ENCODE measurements around the gene DOCK10. TPM values are rescaled to one million over a fixed set of nuclear protein-coding genes. Genes with fewer than 3 reads are reported as not detected.

The DOCK10 gene
- total and polyA plus RNA-seq, 10 of the 15 experiments (the other 5 are each of a cell fraction or from before 2014, with no cell fraction given): 16.9 to 120 (median 85.5) TPM

- peak; percentile 30 for ATAC-seq
- Histone ChIP-seq H4K20me1 (ENCODE audit: control insufficient read depth, insufficient read depth) (no peaks in the 10 kb centered on the region; the same call in 1 of the 2 replicates), H3K9me3 (replicated peaks; ENCODE audit: control insufficient read depth, insufficient read depth, low read length) (no peaks in the 10 kb centered on the region; the same call in 2 of the 3 replicates), H3K36me3 (ENCODE audit: control insufficient read depth in 2 of 2, insufficient read depth in 2 of 2, low read length in 1 of 2) (peaks cover 0 to 9% of the 10 kb centered on the region in 2 experiments), H3K79me2 (ENCODE audit: control insufficient read depth, insufficient read depth, low read length) (peaks cover 29% of the 10 kb centered on the region), H3K27me3 (replicated peaks in 1 of 2; ENCODE audit: control insufficient read depth in 2 of 2, insufficient read depth in 2 of 2, low read length in 1 of 2) (no peaks in the 10 kb centered on the region), H3K4me2 (ENCODE audit: control insufficient read depth, insufficient read depth) (no peak overlapping the region), H3K27ac (ENCODE audit: control insufficient read depth, insufficient read depth) (no peak overlapping the region), H3K9ac (ENCODE audit: control insufficient read depth, insufficient read depth, low read length) (no peak overlapping the region), H2AFZ (ENCODE audit: control insufficient read depth, low read depth, low read length) (no peak overlapping the region), H3K4me3 (no peak overlapping the region), H3K4me1 (ENCODE audit: control insufficient read depth, insufficient read depth, low read length) (peaks cover 3% of the 10 kb centered on the region; the same call in 1 of the 2 replicates)
- 67% methylated on average over 1 of the region's 1 CpG for WGBS (ENCODE audit: insufficient coverage, insufficient replicate concordance, low lambda C conversion rate, missing lambda C conversion rate)
- ChIA-PET CTCF (interaction anchor here (0.7 to 1.9 kb wide), 5 partner anchors 10 to 91 kb away, joined by 3 to 9 read pairs (median 3); no protein-coding TSS in a partner anchor), SMC1A (ENCODE audit: uncharacterized antibody, unreplicated experiment) (interaction anchor here (1.0 to 4.4 kb wide), 8 partner anchors 10 to 94 kb away, joined by 3 to 27 read pairs (median 4); no protein-coding TSS in a partner anchor), RAD21 (ENCODE audit: unreplicated experiment) (interaction anchor here (1.0 to 1.6 kb wide), 3 partner anchors 15 to 79 kb away, joined by 3 to 5 read pairs (median 4); no protein-coding TSS in a partner anchor), POLR2A (no interaction called here)
- no TSS peak for BruUV-seq (replicated peaks)
- in situ Hi-C loops (cut with MboI): no loop called here
- peak; percentile 47 for FAIRE-seq
- TF ChIP-seq, protein P1, sequence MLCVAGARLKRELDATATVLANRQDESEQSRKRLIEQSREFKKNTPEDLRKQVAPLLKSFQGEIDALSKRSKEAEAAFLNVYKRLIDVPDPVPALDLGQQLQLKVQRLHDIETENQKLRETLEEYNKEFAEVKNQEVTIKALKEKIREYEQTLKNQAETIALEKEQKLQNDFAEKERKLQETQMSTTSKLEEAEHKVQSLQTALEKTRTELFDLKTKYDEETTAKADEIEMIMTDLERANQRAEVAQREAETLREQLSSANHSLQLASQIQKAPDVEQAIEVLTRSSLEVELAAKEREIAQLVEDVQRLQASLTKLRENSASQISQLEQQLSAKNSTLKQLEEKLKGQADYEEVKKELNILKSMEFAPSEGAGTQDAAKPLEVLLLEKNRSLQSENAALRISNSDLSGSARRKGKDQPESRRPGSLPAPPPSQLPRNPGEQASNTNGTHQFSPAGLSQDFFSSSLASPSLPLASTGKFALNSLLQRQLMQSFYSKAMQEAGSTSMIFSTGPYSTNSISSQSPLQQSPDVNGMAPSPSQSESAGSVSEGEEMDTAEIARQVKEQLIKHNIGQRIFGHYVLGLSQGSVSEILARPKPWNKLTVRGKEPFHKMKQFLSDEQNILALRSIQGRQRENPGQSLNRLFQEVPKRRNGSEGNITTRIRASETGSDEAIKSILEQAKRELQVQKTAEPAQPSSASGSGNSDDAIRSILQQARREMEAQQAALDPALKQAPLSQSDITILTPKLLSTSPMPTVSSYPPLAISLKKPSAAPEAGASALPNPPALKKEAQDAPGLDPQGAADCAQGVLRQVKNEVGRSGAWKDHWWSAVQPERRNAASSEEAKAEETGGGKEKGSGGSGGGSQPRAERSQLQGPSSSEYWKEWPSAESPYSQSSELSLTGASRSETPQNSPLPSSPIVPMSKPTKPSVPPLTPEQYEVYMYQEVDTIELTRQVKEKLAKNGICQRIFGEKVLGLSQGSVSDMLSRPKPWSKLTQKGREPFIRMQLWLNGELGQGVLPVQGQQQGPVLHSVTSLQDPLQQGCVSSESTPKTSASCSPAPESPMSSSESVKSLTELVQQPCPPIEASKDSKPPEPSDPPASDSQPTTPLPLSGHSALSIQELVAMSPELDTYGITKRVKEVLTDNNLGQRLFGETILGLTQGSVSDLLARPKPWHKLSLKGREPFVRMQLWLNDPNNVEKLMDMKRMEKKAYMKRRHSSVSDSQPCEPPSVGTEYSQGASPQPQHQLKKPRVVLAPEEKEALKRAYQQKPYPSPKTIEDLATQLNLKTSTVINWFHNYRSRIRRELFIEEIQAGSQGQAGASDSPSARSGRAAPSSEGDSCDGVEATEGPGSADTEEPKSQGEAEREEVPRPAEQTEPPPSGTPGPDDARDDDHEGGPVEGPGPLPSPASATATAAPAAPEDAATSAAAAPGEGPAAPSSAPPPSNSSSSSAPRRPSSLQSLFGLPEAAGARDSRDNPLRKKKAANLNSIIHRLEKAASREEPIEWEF (IDR thresholded peaks at IDR 0.05; ENCODE audit: insufficient replicate concordance, low read depth, low read length): no peak
- TF ChIP-seq HDGF (IDR thresholded peaks at IDR 0.05) (no peak), JUND (IDR thresholded peaks at IDR 0.05; ENCODE audit: low read depth, low read length) (no peak), SMAD1 (IDR thresholded peaks at IDR 0.05; ENCODE audit: low read depth, partially characterized antibody) (no peak), SKIL (IDR thresholded peaks at IDR 0.05; ENCODE audit: low read depth, poor library complexity, severe bottlenecking) (no peak), CBX5 (IDR thresholded peaks at IDR 0.05; ENCODE audit: low read depth) (no peak), SUZ12 (IDR thresholded peaks at IDR 0.05; ENCODE audit: unreplicated experiment) (no peak), SIN3A (IDR thresholded peaks at IDR 0.05; ENCODE audit: low read depth, low read length) (no peak), BHLHE40 (IDR thresholded peaks at IDR 0.05; ENCODE audit: borderline replicate concordance in 1 of 2, low read depth in 2 of 2, low read length in 1 of 2) (no peak)
- intact Hi-C loops (cut with micrococcal nuclease; ENCODE audit: unreplicated experiment): no loop called here
- no peak for DNase-seq (ENCODE audit: low read depth, low spot score)
Measured at GRCh38 chr2:224910574-224910925, 131.7 kb downstream of the DOCK10 start.
